HG03520 (cell line): ENCODE data around the gene MOB1B.
"Not testable (repeated sequence)": the region's sequence is repeated elsewhere in the genome, so short reads cannot be mapped to it uniquely, and the experiment has no call there.

Experiments
- ATAC-seq: cut with Tn5 transposase; IDR thresholded peaks from one replicate; pipeline ENCODE4 v1.9.1; 2021; ENCODE audit warnings: mild to moderate bottlenecking, moderate library complexity; ENCODE audit not compliant: unreplicated experiment

The MOB1B gene

GRCh38 chr4:71005025-71005424 is 102.9 kb downstream of the MOB1B start:
- ATAC-seq = not testable (repeated sequence)

GRCh38 chr4:71006203-71006907 is 104.2 kb downstream of the MOB1B start:
- ATAC-seq = peak; percentile 77

GRCh38 chr4:71008196-71008595 is 106.0 kb downstream of the MOB1B start:
- no peak for ATAC-seq

GRCh38 chr4:71009086-71009485 is 106.9 kb downstream of the MOB1B start:
- no peak for ATAC-seq

- ATAC-seq = peak; percentile 46
Measured at GRCh38 chr4:71009890-71010588, 107.9 kb downstream of the MOB1B start.

- no peak for ATAC-seq
Measured at GRCh38 chr4:71011451-71011850, 109.3 kb downstream of the MOB1B start.

- not testable (repeated sequence) for ATAC-seq
Measured at GRCh38 chr4:71017391-71017790, 115.2 kb downstream of the MOB1B start.

GRCh38 chr4:71020611-71021010 is 118.4 kb downstream of the MOB1B start:
- ATAC-seq = no peak

- no peak for ATAC-seq
Measured at GRCh38 chr4:71025654-71026053, 123.5 kb downstream of the MOB1B start.

GRCh38 chr4:71026086-71026485 is 123.9 kb downstream of the MOB1B start:
- ATAC-seq = no peak

- no peak for ATAC-seq
Measured at GRCh38 chr4:71027611-71028010, 125.4 kb downstream of the MOB1B start.

- ATAC-seq = no peak
Measured at GRCh38 chr4:71029504-71029903, 127.3 kb downstream of the MOB1B start.

GRCh38 chr4:71032106-71032505 is 129.9 kb downstream of the MOB1B start:
- not testable (repeated sequence) for ATAC-seq
